Measurements from ENCODE around the gene SHROOM2.
A peak's percentile ranks its signal among the peaks of the same experiment; 100 is the strongest.

Gene SHROOM2

GRCh38 chrX:9862953-9863352 is 76.7 kb downstream of the SHROOM2 start:
- no peak for DNase-seq (ENCODE audit: low read depth in 1 of 2, low spot score in 1 of 2)

- no peak for DNase-seq (ENCODE audit: low read depth in 1 of 2, low spot score in 1 of 2)
Measured at GRCh38 chrX:9864011-9864410, 77.8 kb downstream of the SHROOM2 start.

GRCh38 chrX:9865804-9866472 is 79.7 kb downstream of the SHROOM2 start:
- no peak for DNase-seq (ENCODE audit: low read depth in 1 of 2, low spot score in 1 of 2)

- DNase-seq (ENCODE audit: low read depth in 1 of 2, low spot score in 1 of 2) = no peak
Measured at GRCh38 chrX:9866633-9867032, 80.4 kb downstream of the SHROOM2 start.

GRCh38 chrX:9867226-9867625 is 81.0 kb downstream of the SHROOM2 start:
- DNase-seq (ENCODE audit: low read depth in 1 of 2, low spot score in 1 of 2) = no peak

- no peak for DNase-seq (ENCODE audit: low read depth in 1 of 2, low spot score in 1 of 2)
Measured at GRCh38 chrX:9867753-9868152, 81.5 kb downstream of the SHROOM2 start.

- DNase-seq (ENCODE audit: low read depth in 1 of 2, low spot score in 1 of 2) = no peak
Measured at GRCh38 chrX:9871701-9872268, 85.6 kb downstream of the SHROOM2 start.

- no peak for DNase-seq (ENCODE audit: low read depth in 1 of 2, low spot score in 1 of 2)
Measured at GRCh38 chrX:9873360-9873759, 87.1 kb downstream of the SHROOM2 start.

- DNase-seq (ENCODE audit: low read depth in 1 of 2, low spot score in 1 of 2) = peak in 1 of 2 donors; percentile 27
Measured at GRCh38 chrX:9873952-9874351, 87.7 kb downstream of the SHROOM2 start.

GRCh38 chrX:9874483-9874882 is 88.3 kb downstream of the SHROOM2 start:
- DNase-seq (ENCODE audit: low read depth in 1 of 2, low spot score in 1 of 2) = no peak

- no peak for DNase-seq (ENCODE audit: low read depth in 1 of 2, low spot score in 1 of 2)
Measured at GRCh38 chrX:9875801-9876200, 89.6 kb downstream of the SHROOM2 start.

- DNase-seq (ENCODE audit: low read depth in 1 of 2, low spot score in 1 of 2) = no peak
Measured at GRCh38 chrX:9876201-9876600, 90.0 kb downstream of the SHROOM2 start.

GRCh38 chrX:9878146-9878820 is 92.1 kb downstream of the SHROOM2 start:
- DNase-seq (ENCODE audit: low read depth in 1 of 2, low spot score in 1 of 2) = no peak

GRCh38 chrX:9880237-9880636 is 94.0 kb downstream of the SHROOM2 start:
- DNase-seq (ENCODE audit: low read depth in 1 of 2, low spot score in 1 of 2) = no peak

GRCh38 chrX:9880870-9881269 is 94.6 kb downstream of the SHROOM2 start:
- DNase-seq (ENCODE audit: low read depth in 1 of 2, low spot score in 1 of 2) = no peak

- DNase-seq (ENCODE audit: low read depth in 1 of 2, low spot score in 1 of 2) = no peak
Measured at GRCh38 chrX:9882669-9883446, 96.6 kb downstream of the SHROOM2 start.

GRCh38 chrX:9884031-9884779 is 98.0 kb downstream of the SHROOM2 start:
- DNase-seq (ENCODE audit: low read depth in 1 of 2, low spot score in 1 of 2) = no peak

- DNase-seq (ENCODE audit: low read depth in 1 of 2, low spot score in 1 of 2) = peak; percentile 1 to 21
Measured at GRCh38 chrX:9885150-9885549, 98.9 kb downstream of the SHROOM2 start.

- no peak for DNase-seq (ENCODE audit: low read depth in 1 of 2, low spot score in 1 of 2)
Measured at GRCh38 chrX:9887659-9888297, 101.5 kb downstream of the SHROOM2 start.

- DNase-seq (ENCODE audit: low read depth in 1 of 2, low spot score in 1 of 2) = no peak
Measured at GRCh38 chrX:9888953-9889470, 102.8 kb downstream of the SHROOM2 start.

All from activated CD4-positive, alpha-beta T cell treated with anti-CD3 and anti-CD28 coated beads, Interleukin-2, amount 50 U/mL, for 24 hours (primary cell).